Left ventricle myocardium inferior (tissue), 1 donor: ENCODE results near the gene COL16A1. TPM values are rescaled to one million over a fixed set of nuclear protein-coding genes. Genes with fewer than 3 reads are reported as not detected.

Experiments used
- DNase-seq: peaks from one replicate; pipeline ENCODE4 v3.0.0-alpha.2; 2020
- H3K27ac ChIP-seq: fragments of 200-600 bp; replicated peaks from 2 replicates; pipeline ENCODE4 v1.8.0; 2021
- H3K27me3 ChIP-seq: fragments of 200-600 bp; 2 replicates; pipeline ENCODE4 v1.8.0; 2021; ENCODE audit warnings: low read depth
- H3K36me3 ChIP-seq: fragments of 200-600 bp; 2 replicates; pipeline ENCODE4 v1.8.0; 2021
- H3K4me1 ChIP-seq: fragments of 200-600 bp; 2 replicates; pipeline ENCODE4 v1.8.0; 2021
- H3K4me3 ChIP-seq: fragments of 200-600 bp; 2 replicates; pipeline ENCODE4 v1.8.0; 2021; ENCODE audit warnings: mild to moderate bottlenecking, moderate library complexity
- H3K9me3 ChIP-seq: fragments of 200-600 bp; replicated peaks from 2 replicates; pipeline ENCODE4 v1.8.0; 2021
- CTCF ChIP-seq: fragments of 200-600 bp; IDR thresholded peaks from 2 replicates; pipeline ENCODE4 v1.8.0; 2021; ENCODE audit warnings: antibody characterized with exemption, mild to moderate bottlenecking, borderline replicate concordance
- intact Hi-C: fragments of 100-400 bp; cut with micrococcal nuclease; formaldehyde crosslinking; loops from one replicate; pipeline ENCODE4 v1.11.0; 2022
- total RNA-seq: library from RNA; stranded (reverse); fragmentation: NEBNext Ultra II Directional; extraction: Animal tissue kit (Norgen Biotek cat#: 25700); gene quantifications from one replicate; pipeline ENCODE4 v1.2.1, GENCODE V29; 2021
- donor health status: DM: no; HTN: yes; CAD: no; lungs with severe emphysema.

The COL16A1 gene
- total RNA-seq, 1 donor from 2014 or later = 18.3 TPM

- peak overlapping the region; percentile 73 for H3K27ac ChIP-seq
- H3K27me3 ChIP-seq = peaks cover 9% of the 10 kb centered on the region
- no peaks in the 10 kb centered on the region for H3K9me3 ChIP-seq
- DNase-seq = peak; percentile 54
- H3K36me3 ChIP-seq = no peaks in the 10 kb centered on the region
- H3K4me1 ChIP-seq = peaks cover 47% of the 10 kb centered on the region
- intact Hi-C loops = no loop called here
- H3K4me3 ChIP-seq = peak overlapping the region; percentile 61
- TF ChIP-seq CTCF = peak; percentile 26
Measured at GRCh38 chr1:31705080-31705866, 1.5 kb upstream of the COL16A1 start.

DNA sequence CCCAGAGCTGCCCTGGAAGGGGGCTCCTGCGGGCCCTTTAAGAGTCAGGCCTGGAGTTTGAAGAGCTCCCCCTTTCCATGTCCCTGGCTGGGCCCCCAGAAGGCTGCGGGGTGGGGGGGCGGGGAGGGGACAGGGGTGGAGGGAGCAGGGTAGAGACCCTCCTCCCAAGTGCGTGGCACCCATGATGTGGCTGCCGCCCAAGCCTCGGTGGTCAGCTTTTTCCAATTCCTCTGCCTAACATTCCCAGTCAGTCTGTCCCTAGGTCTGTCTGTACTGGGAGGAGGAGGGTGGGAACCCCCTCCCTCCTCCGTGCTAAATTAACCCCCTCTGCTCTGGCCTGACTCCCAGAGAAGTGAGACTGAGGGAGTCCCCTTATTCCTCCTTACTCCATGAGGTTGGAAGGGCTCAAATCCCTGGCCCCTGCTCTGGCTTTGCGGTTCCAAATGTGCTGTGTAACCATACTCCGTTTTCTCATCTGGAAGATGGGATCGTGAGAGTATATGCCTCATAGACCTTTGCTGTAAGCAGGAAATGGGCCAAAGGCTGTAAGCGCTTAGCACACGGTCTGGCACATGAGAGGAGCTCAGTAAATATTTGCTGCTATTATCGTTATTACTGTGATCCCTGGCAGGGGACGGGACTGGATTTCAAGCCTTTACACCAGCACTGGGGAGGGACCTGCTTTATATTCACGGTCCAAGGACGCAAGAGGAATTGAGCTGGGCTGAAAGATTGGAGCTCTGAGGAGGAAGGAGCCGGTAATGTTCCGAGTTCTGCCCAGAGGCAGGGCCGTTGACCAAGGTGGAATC, 658 bp upstream of the COL16A1 start:
- Histone ChIP-seq H3K36me3 (no peaks in the 10 kb centered on the region), H3K27ac (peak overlapping the region; percentile 73), H3K4me1 (peaks cover 54% of the 10 kb centered on the region), H3K4me3 (peak overlapping the region; percentile 61), H3K27me3 (peaks cover 9% of the 10 kb centered on the region), H3K9me3 (no peaks in the 10 kb centered on the region)
- TF ChIP-seq CTCF = no peak
- DNase-seq = no peak
- intact Hi-C loops = no loop called here

DNA sequence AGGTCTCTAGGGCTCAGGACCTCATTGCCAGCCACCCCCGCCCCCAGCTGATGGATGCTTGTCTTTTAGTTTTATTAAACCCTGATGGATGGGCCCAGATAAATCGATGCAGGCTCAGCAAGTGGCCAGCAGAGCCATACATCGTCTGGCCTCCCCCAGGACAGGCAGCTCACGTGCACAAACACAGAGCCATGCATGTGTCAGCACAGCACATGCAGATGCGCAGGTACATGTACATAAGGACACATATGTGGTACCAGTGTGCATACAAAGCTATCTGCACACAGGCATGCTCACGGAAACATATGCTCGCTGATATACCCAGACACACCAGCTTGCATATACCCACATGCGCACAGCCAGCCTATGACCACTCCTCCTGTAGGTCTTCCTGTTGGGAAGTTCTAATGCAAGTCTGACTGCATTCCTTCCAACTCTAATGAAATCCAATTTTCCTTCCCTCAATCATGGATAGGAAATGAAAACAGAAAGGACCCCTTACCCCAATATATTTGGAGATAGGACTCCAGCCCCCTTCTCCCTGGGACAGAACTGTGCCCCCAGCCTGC, 897 bp downstream of the COL16A1 start:
- Histone ChIP-seq H3K36me3 (no peaks in the 10 kb centered on the region), H3K4me3 (peak overlapping the region; percentile 61), H3K9me3 (no peaks in the 10 kb centered on the region), H3K4me1 (peaks cover 58% of the 10 kb centered on the region), H3K27me3 (peaks cover 9% of the 10 kb centered on the region), H3K27ac (peak overlapping the region; percentile 73)
- DNase-seq = no peak
- TF ChIP-seq CTCF = no peak
- intact Hi-C loops = no loop called here

GRCh38 chr1:31701091-31701736, 2.6 kb downstream of the COL16A1 start:
- H3K9me3 ChIP-seq = no peaks in the 10 kb centered on the region
- peaks cover 58% of the 10 kb centered on the region for H3K4me1 ChIP-seq
- DNase-seq = peak; percentile 89
- peak overlapping the region; percentile 73 for H3K27ac ChIP-seq
- intact Hi-C loops = no loop called here
- no peaks in the 10 kb centered on the region for H3K36me3 ChIP-seq
- peaks cover 9% of the 10 kb centered on the region for H3K27me3 ChIP-seq
- peak overlapping the region; percentile 0 for H3K4me3 ChIP-seq
- no peak for TF ChIP-seq CTCF

DNA sequence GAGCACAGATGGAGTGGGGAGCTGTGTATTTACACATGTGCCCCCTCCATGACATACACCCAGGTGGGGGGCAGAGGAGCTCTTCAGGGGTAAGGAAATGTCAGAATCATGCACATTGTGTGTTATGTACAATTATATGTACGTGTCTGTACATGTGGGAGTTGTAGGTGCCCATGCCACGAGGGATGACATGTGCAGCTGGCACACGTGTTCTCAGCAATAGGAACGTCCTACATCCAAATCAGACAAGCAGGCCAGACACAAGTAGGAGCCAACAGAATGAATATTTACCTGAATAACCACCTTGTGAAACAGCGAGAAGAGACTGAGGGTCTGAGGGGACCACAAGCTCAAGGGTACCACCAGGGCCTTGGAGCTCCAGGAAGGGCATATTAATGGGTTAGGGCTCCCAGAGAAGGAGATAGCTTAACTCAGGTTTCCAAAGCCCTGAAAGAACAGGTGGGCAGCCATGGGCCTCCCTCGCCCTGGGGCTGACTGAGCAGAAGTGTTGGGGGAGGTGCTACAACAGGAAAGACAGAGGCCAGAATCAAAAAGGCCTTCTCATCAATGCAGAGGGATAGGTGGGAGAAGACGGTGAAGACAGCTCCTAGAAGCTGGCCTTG, 3.2 kb downstream of the COL16A1 start:
- TF ChIP-seq CTCF = no peak
- DNase-seq = no peak
- intact Hi-C loops = no loop called here
- H3K4me3 ChIP-seq = no peak overlapping the region
- peak overlapping the region; percentile 73 for H3K27ac ChIP-seq
- H3K4me1 ChIP-seq = peaks cover 58% of the 10 kb centered on the region
- peaks cover 9% of the 10 kb centered on the region for H3K27me3 ChIP-seq
- H3K36me3 ChIP-seq = no peaks in the 10 kb centered on the region
- H3K9me3 ChIP-seq = no peaks in the 10 kb centered on the region
